NCI-H2107 treated with DMSO at 0.1 percent for 48 hours (cell line): ENCODE measurements around the gene CDH4.

Source experiments
- DNase-seq: peaks from one replicate; lab custom pipeline; 2025; ENCODE audit not compliant: unreplicated experiment; lab: John Stamatoyannopoulos, UW

The CDH4 gene

GRCh38 chr20:61548069-61548468 is 296.0 kb downstream of the CDH4 start:
- DNase-seq = no peak

- DNase-seq = no peak
These were observed 297.8 kb downstream of the CDH4 start for GRCh38 chr20:61549865-61550264.

DNA sequence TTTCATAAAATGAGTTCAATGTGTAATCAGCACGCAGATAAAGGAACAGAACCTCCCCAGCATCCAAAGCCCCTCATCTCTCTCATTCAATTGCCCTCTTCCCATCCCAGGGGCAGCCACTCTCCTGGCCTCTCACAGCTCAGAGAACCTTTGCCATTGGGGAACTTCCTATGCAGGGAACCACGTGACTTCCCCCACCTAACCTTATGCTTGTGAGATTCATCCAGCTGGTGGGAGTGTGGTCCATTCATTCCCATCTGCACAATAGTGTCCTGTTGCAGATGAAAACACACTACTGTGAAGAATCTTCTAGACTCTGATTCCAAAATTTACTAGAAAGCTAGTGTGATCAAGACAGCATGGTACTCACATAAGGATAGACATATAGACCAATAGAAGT is 299.3 kb downstream of the CDH4 start:
- DNase-seq = no peak

GRCh38 chr20:61554617-61555016 is 302.6 kb downstream of the CDH4 start:
- DNase-seq = no peak

GRCh38 chr20:61555566-61555965 is 303.5 kb downstream of the CDH4 start:
- no peak for DNase-seq

DNA sequence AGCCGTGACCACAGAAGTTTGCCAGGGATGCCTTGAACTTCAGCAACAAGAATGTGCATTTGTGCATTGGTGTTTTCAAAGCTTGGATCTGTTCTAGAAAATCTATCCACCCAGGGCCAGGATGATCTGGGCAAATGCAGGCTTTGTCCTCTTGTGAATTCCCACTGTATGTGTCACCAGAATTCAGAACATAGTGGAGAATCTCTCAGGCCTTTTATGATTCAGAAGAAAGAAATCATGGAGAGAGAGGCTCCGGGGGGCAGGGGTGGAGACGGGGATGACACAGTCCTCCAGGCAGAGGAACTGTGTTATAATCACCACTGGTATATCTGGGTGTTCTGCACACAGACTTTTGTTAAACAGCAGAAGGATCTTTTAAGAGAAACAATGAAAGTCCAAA is 304.1 kb downstream of the CDH4 start:
- no peak for DNase-seq

GRCh38 chr20:61556673-61557072 is 304.6 kb downstream of the CDH4 start:
- DNase-seq = no peak

GRCh38 chr20:61557621-61558020 is 305.6 kb downstream of the CDH4 start:
- no peak for DNase-seq

DNA sequence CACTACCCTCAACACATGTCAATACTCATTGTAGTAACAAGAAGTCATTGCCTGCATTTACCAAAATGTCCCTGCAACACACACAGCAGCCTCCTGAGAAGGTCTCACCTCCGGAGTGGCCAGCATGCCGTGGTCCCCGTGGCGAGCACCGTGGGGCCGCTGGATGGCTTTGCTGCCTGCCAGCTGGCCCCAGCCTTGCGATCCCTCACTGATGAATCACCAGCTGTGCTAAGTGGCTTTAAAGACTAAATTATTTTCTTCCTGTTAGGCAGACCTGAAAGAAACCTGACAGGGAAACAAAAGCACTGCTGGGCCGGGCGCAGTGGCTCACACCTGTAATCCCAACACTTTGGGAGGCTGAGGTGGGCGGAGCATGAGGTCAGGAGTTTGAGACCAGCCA is 306.7 kb downstream of the CDH4 start:
- DNase-seq = no peak

- DNase-seq = no peak
These were observed 307.8 kb downstream of the CDH4 start for GRCh38 chr20:61559706-61560315.

GRCh38 chr20:61560361-61560853 is 308.3 kb downstream of the CDH4 start:
- no peak for DNase-seq

DNA sequence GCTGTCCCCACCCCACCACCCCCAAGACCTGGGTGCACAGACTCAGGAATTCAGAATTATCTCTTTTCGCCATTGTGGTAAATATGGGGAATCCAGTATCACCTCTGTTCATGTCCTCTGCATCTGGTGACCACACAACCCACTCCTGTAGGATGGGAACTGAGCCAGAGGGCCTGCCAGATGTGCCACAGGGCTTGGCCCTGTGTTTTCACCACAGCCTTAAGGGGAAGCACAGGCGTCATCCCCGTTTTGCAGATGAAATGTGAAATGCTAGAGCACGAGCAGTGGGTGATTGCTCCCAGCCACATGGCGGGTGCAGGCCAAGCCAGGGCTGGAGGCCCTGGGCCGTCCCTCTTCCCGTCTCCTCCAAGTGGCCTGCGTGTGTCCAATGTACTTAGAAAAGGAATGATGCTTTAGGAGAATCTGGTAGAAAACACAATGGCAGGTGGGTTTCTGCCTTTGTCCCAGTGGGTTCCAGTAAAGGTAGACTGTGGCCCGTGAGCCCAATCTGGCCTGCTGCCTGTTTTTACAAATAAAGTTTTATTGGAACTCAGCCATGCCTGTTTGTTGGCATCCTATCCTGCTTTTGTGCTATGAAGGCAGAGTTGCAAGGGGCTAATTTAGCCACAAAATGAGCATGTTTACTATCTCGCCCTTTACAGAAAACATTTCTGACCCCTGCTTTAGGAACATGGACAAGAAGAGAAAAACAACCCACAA is 309.2 kb downstream of the CDH4 start:
- no peak for DNase-seq

GRCh38 chr20:61562491-61562890 is 310.4 kb downstream of the CDH4 start:
- no peak for DNase-seq

DNA sequence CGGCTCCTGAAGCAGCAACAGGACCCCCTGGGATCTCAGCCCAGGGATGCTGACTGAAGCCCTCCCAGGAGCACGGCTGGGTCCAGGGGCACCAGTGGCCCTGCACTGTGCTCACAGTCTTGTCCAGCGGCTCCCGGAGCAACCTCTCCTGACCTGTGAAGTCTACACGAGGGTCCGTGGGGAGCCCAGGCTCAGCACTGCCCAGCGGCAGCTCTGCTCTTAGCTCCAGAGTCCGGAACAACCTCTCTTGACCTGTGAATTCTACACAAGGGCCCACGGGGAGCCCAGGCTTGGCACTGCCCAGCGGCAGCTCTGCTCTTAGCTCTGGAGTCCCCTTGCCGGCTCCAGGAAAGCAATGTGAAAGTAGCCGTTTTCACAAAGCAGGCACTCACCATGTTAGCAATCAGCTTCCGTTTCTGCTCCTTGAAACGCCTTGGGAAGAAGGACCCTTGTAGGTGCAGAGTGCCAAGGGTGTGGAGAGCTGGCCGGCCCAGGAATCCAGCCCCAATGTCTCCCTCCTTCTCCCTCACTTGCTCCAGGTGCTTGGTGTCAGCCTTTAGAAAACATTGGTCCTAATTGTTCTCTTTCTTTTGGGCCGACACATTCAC is 310.9 kb downstream of the CDH4 start:
- no peak for DNase-seq

DNA sequence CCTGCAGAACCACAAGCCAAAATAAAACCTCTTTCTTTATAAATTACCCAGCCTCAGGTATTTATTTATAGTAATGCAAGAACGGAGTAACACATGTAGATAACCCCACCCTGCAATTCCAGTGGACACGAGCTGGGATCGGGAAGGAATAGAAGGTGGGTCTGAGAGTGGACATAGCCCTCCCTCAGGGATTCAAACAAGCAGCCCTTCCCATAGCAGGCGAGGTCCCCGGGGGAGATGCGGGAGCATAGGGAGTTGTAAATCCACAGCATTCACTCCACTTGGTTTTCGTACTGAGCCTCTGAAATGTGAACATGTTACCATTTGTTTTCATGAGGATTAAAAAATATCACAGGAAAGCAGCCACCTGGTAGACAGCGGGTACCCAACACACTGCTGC is 312.6 kb downstream of the CDH4 start:
- DNase-seq = no peak

DNA sequence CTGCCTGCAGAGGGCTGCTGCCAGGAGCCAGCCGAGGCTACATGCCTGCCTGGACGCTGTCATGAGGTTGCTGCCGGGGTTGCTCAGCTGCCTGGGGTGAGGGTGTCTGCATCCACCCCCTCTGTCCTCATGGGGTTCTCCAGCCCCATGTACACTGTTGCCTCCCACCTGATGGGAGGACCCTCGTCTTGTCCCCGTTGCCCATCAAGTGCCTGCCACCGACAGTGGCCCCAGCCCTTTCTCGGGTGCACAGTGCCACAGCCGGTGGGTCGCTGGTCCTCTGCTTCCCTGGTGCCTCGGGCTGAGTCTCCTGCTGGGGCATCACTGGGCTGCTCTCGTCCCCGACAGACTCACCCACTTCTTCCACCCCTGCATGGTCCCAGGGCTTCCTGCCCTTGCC is 313.7 kb downstream of the CDH4 start:
- no peak for DNase-seq

DNA sequence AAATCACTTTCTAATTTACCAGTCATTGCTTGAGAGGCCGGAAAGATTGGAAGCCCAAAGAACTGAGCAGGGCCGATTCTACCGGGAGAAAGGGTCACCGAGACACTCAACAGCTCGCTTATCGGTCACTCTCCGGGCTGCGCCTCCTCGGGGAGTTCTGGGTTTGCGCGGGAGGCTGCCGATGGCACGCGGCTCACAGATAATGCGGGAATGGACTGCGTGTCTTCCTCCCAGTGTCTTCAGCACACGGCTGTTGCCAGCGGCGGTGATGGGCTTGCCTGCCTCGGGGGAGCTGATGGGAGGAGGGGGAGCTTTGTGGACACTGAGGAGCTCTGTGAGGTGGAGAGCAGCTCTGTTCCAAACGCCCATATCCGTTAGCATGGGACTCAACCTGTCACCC is 314.6 kb downstream of the CDH4 start:
- DNase-seq = no peak

DNA sequence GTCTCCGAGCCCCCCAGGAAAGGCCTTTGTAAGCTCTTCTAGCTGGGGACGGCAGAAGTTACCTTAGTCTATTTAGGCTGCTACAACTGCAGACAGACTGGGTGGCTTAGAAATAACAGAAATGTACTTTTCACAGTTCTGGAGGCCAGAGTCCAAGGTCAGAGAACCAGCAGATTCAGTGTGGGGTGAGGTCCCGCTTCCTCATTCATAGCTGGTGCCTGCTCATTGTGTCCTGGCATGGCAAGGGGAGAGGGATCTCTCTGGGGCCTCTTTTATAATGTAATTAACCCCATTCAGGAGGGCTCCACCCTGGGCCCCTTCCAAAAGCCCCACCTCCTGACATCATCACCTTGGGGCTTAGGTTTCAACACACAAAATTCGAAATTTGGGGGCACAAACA is 315.1 kb downstream of the CDH4 start:
- DNase-seq = no peak

GRCh38 chr20:61569825-61570224 is 317.8 kb downstream of the CDH4 start:
- no peak for DNase-seq

DNA sequence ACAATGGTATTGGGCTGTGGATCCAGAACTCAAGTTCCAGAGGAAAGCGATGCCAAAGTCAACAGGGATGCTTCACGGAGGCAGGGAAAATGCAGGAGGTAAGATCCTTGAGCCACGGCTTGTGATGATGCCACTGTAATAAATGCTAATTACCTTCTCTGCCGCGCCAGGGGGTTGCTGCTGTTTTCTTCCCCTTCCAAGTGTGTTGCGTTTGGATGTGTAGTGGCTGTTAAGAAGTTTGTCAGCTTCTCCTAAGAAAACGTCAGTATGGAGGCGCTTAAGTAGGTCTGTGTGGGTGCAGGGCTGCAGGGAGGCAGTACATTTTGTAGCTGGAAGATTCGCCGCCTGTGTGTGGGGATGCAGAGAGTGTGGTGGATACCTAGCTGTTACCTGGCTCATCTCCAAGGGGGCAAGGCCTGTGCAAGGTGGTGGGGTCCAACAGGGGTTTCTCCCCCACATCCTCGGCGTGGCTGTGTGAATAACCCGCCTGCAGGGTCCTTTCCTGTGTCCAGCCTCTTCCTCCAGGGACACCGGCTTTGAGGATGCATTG is 318.7 kb downstream of the CDH4 start:
- no peak for DNase-seq

GRCh38 chr20:61571221-61571620 is 319.2 kb downstream of the CDH4 start:
- DNase-seq = no peak
